Pancreas (tissue), 10 donors: ENCODE data around the gene MYL12B. TPM values are rescaled to one million over a fixed set of nuclear protein-coding genes. Genes with fewer than 3 reads are reported as not detected.

Experiments used
- ATAC-seq, 4 donors: fragments of 200-7000 bp; cut with Tn5 transposase; one replicate each; pipeline versions ENCODE4 v1.8.0 to v1.9.1; 2020; ENCODE audit warnings: mild to moderate bottlenecking in 4 of 4, moderate library complexity in 4 of 4
- DNase-seq, 6 donors: peaks; one replicate each; pipeline ENCODE4 v3.0.0-alpha.2; 2020
- FAIRE-seq: peaks from 2 replicates; lab custom pipeline; 2012; peaks lifted over from hg19 to GRCh38; lab: Jason Lieb, UNC
- H3K27ac ChIP-seq, 4 donors: fragments of 200-600 bp; sonication (generic); 1 replicate in 3 of 4; 2 replicates in 1 of 4; pipeline versions ENCODE4 v1.5.0 to v1.8.0; 2020
- H3K27me3 ChIP-seq, 4 donors: fragments of 200-600 bp; one replicate each; pipeline ENCODE4 v1.8.0; 2021
- H3K36me3 ChIP-seq, 3 donors: fragments of 200-600 bp; sonication (generic) in 1 of 3; one replicate each; pipeline versions ENCODE4 v1.5.0 to v1.8.0; 2020 to 2021
- H3K4me1 ChIP-seq, 3 donors: fragments of 200-600 bp; one replicate each; pipeline ENCODE4 v1.8.0; 2021
- H3K4me3 ChIP-seq, 4 donors: fragments of 200-600 bp; sonication (generic) in 2 of 4; one replicate each; pipeline versions ENCODE4 v1.5.0 to v1.8.0; 2020 to 2021
- H3K9me3 ChIP-seq, 4 donors: fragments of 200-600 bp; one replicate each; pipeline ENCODE4 v1.8.0; 2021
- CTCF ChIP-seq, 4 donors: fragments of 200-600 bp; sonication (generic) in 3 of 4; IDR thresholded peaks; one replicate each; pipeline versions ENCODE4 v1.5.0 to v1.8.0; 2021; ENCODE audit warnings: antibody characterized with exemption in 4 of 4
- WGBS, 2 donors: extraction: QIAGEN DNeasy Blood & Tissue Kit; methylation state at CpG; one replicate each; pipeline ENCODE4 v1.1.7; 2013; 5-methylcytosine and 5-hydroxymethylcytosine counted together
- intact Hi-C, 3 donors: fragments of 100-400 bp; cut with DNase I; formaldehyde crosslinking; loops; one replicate each; pipeline versions ENCODE4 v1.11.1 to v1.14.2; 2022
- polyA plus RNA-seq, 2 donors: library from polyadenylated mRNA; stranded (reverse); fragments of 200-250 nt; gene quantifications; one replicate each; pipeline ENCODE4 v1.2.3, GENCODE V29; 2013
- total RNA-seq, 6 donors: library from RNA; stranded (reverse); fragmentation: NEBNext Ultra II Directional in 4 of 6; extraction: Animal tissue kit (Norgen Biotek cat#: 25700) in 4 of 6; gene quantifications; one replicate each; pipeline versions ENCODE4 v1.2.1 to v1.2.4, GENCODE V29; 2021 to 2023
- donor health status: healthy with polysubstance abuse.
- donor health status: DM: no; HTN: no; CAD: no; lungs with moderate emphysema.
- donor health status: DM: no; HTN: no; CAD: no.
- donor health status: control.
- donor health status: control.
- donor health status: Bipolar disorder and iron deficiency.
- donor health status: DM: yes; HTN: yes; CAD: no.
- donor health status: DM: no; HTN: no; CAD: no.
- donor health status: DM: no; HTN: no; CAD: no.
- donor health status: DM: yes; HTN: yes; CAD: no.

The MYL12B gene
- total and polyA plus RNA-seq, 8 donors, result 63.0 to 208 (median 119) TPM

GRCh38 chr18:3233433-3234168, 28.3 kb upstream of the MYL12B start:
- 36 to 37% methylated on average over 4 of the region's 4 CpGs for WGBS, 2 donors
- Histone ChIP-seq H3K4me3 (no peak overlapping the region), H3K9me3 (no peaks in the 10 kb centered on the region), H3K27ac (peak overlapping the region in 3 of 4 donors; percentile 8 to 75 (median 67)), H3K36me3 (no peaks in the 10 kb centered on the region), H3K27me3 (no peaks in the 10 kb centered on the region), H3K4me1 (peaks cover 10 to 30% (median 20%) of the 10 kb centered on the region in 3 donors)
- ATAC-seq (peak; percentile 52 to 84 (median 84)), FAIRE-seq (no peak), DNase-seq (no peak)
- no peak for TF ChIP-seq CTCF (IDR thresholded peaks at IDR 0.05)
- intact Hi-C loops, result no loop called here

DNA sequence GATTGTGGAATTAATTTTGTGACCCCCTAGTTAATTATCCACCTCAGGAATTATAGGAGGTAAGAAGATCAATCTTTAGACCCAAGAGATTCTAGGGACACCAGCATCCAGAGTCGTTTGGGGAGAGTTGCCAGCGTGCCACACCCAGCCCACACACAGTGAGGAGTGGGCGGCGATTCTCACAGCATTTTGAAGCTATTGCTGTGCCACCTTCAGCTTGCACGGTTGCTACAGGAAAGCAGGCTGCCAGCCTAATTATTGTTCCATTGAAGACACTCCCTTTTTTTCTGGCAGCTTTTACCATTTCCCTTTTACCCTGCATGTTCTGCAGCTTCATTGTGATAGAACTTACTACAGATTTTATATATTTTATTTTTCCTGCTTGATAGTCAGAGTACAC, 27.5 kb upstream of the MYL12B start:
- Histone ChIP-seq H3K4me1 (peaks cover 10 to 30% (median 20%) of the 10 kb centered on the region in 3 donors), H3K27ac (no peak overlapping the region), H3K9me3 (no peaks in the 10 kb centered on the region), H3K27me3 (no peaks in the 10 kb centered on the region), H3K36me3 (no peaks in the 10 kb centered on the region), H3K4me3 (no peak overlapping the region)
- ATAC-seq (peak in 3 of 4 donors; percentile 8 to 21 (median 21)), FAIRE-seq (no peak), DNase-seq (no peak)
- TF ChIP-seq CTCF (IDR thresholded peaks at IDR 0.05), result no peak
- 54 to 56% methylated on average over 5 of the region's 5 CpGs for WGBS, 2 donors
- intact Hi-C loops, result no loop called here

GRCh38 chr18:3235846-3236245, 26.1 kb upstream of the MYL12B start:
- Histone ChIP-seq H3K9me3 (no peaks in the 10 kb centered on the region), H3K36me3 (no peaks in the 10 kb centered on the region), H3K4me3 (no peak overlapping the region), H3K27ac (no peak overlapping the region), H3K27me3 (no peaks in the 10 kb centered on the region), H3K4me1 (peaks cover 10 to 30% (median 20%) of the 10 kb centered on the region in 3 donors)
- intact Hi-C loops, result no loop called here
- 94 to 100% methylated on average over 2 of the region's 2 CpGs for WGBS, 2 donors
- no peak for TF ChIP-seq CTCF (IDR thresholded peaks at IDR 0.05)
- no peak for ATAC-seq
- DNase-seq, result no peak
- FAIRE-seq, result no peak

GRCh38 chr18:3236470-3236869, 25.5 kb upstream of the MYL12B start:
- H3K27me3 ChIP-seq, result no peaks in the 10 kb centered on the region
- no peaks in the 10 kb centered on the region for H3K9me3 ChIP-seq
- FAIRE-seq (no peak), DNase-seq (no peak), ATAC-seq (no peak)
- intact Hi-C loops, result no loop called here
- H3K27ac ChIP-seq, result no peak overlapping the region
- no peaks in the 10 kb centered on the region for H3K36me3 ChIP-seq
- WGBS, 2 donors, result 56 to 61% methylated on average over 4 of the region's 4 CpGs
- no peak for TF ChIP-seq CTCF (IDR thresholded peaks at IDR 0.05)
- H3K4me3 ChIP-seq, result no peak overlapping the region
- peaks cover 10 to 30% (median 20%) of the 10 kb centered on the region in 3 donors for H3K4me1 ChIP-seq

DNA sequence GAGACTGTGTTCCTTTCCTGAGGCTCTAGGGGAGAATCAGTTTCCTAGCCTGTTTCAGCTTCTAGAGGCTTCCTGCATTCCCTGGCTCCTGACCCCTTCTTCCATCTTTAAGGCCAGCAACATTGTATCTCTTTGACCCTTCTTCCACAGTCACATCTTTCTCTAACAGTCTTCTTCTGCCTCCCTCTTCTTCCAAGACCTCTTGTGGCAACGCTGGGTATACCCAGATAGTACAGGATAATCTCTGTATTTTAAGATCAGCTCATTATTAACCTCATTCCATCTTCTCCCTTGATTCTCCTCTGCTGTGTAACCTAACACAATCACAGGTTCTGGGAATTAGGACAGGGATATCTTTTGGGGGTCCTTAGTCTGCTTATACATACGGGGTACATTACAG, 23.2 kb upstream of the MYL12B start:
- Histone ChIP-seq H3K27ac (no peak overlapping the region), H3K4me1 (peaks cover 2 to 26% (median 13%) of the 10 kb centered on the region in 3 donors), H3K36me3 (no peaks in the 10 kb centered on the region), H3K4me3 (no peak overlapping the region), H3K27me3 (no peaks in the 10 kb centered on the region), H3K9me3 (no peaks in the 10 kb centered on the region)
- FAIRE-seq, result no peak
- no peak for DNase-seq
- WGBS, 2 donors, result 79 to 84% methylated on average over 2 of the region's 2 CpGs
- ATAC-seq, result no peak
- intact Hi-C loops, result no loop called here
- TF ChIP-seq CTCF (IDR thresholded peaks at IDR 0.05), result no peak
